ENCODE results near the gene TUBB1.
"Not testable (repeated sequence)": the region's sequence is repeated elsewhere in the genome, so short reads cannot be mapped to it uniquely, and the experiment has no call there.

The TUBB1 gene

GRCh38 chr20:59007665-59008511 lies 11.3 kb upstream of the TUBB1 start:
- no peak for TF ChIP-seq CTCF (IDR thresholded peaks at IDR 0.05; ENCODE audit: extremely low read depth, insufficient read depth, missing control alignments)
- in situ Hi-C loops (cut with MboI; ENCODE audit: low pct_unique_long_range_greater_than_20kb, low sequenced_read_pairs, unreplicated experiment): no loop called here
- peak; percentile 92 for DNase-seq (ENCODE audit: low spot score)

GRCh38 chr20:59008715-59009336 lies 10.4 kb upstream of the TUBB1 start:
- in situ Hi-C loops (cut with MboI; ENCODE audit: low pct_unique_long_range_greater_than_20kb, low sequenced_read_pairs, unreplicated experiment): no loop called here
- no peak for DNase-seq (ENCODE audit: low spot score)
- TF ChIP-seq CTCF (IDR thresholded peaks at IDR 0.05; ENCODE audit: extremely low read depth, insufficient read depth, missing control alignments): no peak

- in situ Hi-C loops (cut with MboI; ENCODE audit: low pct_unique_long_range_greater_than_20kb, low sequenced_read_pairs, unreplicated experiment): no loop called here
- no peak for DNase-seq (ENCODE audit: low spot score)
- TF ChIP-seq CTCF (IDR thresholded peaks at IDR 0.05; ENCODE audit: extremely low read depth, insufficient read depth, missing control alignments): no peak
Observed at GRCh38 chr20:59010321-59010994, 8.8 kb upstream of the TUBB1 start.

GRCh38 chr20:59010995-59011873 lies 8.0 kb upstream of the TUBB1 start:
- TF ChIP-seq CTCF (IDR thresholded peaks at IDR 0.05; ENCODE audit: extremely low read depth, insufficient read depth, missing control alignments): no peak
- no peak for DNase-seq (ENCODE audit: low spot score)
- in situ Hi-C loops (cut with MboI; ENCODE audit: low pct_unique_long_range_greater_than_20kb, low sequenced_read_pairs, unreplicated experiment): no loop called here

- DNase-seq (ENCODE audit: low spot score); in situ Hi-C loops (cut with MboI; ENCODE audit: low pct_unique_long_range_greater_than_20kb, low sequenced_read_pairs, unreplicated experiment): not testable (repeated sequence)
Observed at GRCh38 chr20:59011874-59012157, 7.4 kb upstream of the TUBB1 start.

- no peak for DNase-seq (ENCODE audit: low spot score)
- in situ Hi-C loops (cut with MboI; ENCODE audit: low pct_unique_long_range_greater_than_20kb, low sequenced_read_pairs, unreplicated experiment): no loop called here
- TF ChIP-seq CTCF (IDR thresholded peaks at IDR 0.05; ENCODE audit: extremely low read depth, insufficient read depth, missing control alignments): no peak
Observed at GRCh38 chr20:59013031-59013951, 5.9 kb upstream of the TUBB1 start.

Data from GM13977 (cell line).